GM10248 (cell line): ENCODE data around the gene KRTAP10-7.

ENCODE experiments used
- CTCF ChIA-PET: fragments of 300-600 bp; sonication (Branson Sonifier 250); formaldehyde crosslinking; extraction: SDS; loops from one replicate; lab custom pipeline; 2021; ENCODE audit warnings: antibody characterized with exemption; lab: Yijun Ruan, JAX
- POLR2A ChIA-PET: fragments of 350-650 bp; sonication (Branson Sonifier 250); formaldehyde crosslinking; extraction: SDS; loops from one replicate; lab custom pipeline; 2020; ENCODE audit warnings: antibody characterized with exemption; lab: Yijun Ruan, JAX
- DNase-seq: peaks from one replicate; pipeline ENCODE4 v3.0.0; 2012; ENCODE audit errors: extremely low spot score
- TF ChIP-seq, protein P1 (sequence below): IDR thresholded peaks from 2 replicates; pipeline ENCODE4 v1.5.1; 2012; ENCODE audit warnings: mild to moderate bottlenecking, low read depth; ENCODE audit errors: extremely low read depth, missing control alignments, control extremely low read depth

KRTAP10-7 gene

DNA sequence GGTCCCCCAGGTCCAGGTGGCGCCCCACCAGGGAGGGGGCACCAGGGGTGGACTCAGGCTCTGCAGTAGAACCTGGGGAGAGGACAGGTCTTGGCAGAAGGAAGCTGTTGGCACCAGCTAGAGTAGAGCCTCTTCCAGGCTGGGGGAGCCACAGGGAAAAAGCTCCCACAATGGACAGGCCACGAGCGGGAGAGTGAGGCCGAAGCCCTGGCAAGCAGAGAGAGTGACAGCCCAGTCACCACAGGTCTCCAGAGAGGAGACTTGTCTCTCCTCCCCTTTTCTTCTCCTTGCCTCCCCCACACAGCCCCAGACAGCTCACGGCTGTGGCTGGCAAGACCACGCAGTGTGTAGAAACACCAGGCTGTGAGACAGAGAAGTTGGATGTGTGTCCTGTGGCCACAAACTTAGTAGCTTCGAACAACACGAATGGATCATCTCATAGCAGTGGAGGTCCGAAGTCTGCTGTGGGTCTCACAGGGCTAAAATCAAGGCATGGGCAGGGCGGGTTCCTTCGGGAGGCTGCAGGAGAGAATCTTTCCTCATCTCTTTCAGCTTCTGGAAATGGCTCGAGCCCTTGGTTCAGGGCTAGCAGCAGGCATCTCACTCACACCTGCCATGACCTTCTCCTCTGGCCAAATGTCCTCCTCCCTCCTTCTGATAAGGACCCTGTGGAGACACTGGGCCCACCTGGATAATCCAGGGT, 50.7 kb downstream of the KRTAP10-7 start:
- TF ChIP-seq, protein P1, sequence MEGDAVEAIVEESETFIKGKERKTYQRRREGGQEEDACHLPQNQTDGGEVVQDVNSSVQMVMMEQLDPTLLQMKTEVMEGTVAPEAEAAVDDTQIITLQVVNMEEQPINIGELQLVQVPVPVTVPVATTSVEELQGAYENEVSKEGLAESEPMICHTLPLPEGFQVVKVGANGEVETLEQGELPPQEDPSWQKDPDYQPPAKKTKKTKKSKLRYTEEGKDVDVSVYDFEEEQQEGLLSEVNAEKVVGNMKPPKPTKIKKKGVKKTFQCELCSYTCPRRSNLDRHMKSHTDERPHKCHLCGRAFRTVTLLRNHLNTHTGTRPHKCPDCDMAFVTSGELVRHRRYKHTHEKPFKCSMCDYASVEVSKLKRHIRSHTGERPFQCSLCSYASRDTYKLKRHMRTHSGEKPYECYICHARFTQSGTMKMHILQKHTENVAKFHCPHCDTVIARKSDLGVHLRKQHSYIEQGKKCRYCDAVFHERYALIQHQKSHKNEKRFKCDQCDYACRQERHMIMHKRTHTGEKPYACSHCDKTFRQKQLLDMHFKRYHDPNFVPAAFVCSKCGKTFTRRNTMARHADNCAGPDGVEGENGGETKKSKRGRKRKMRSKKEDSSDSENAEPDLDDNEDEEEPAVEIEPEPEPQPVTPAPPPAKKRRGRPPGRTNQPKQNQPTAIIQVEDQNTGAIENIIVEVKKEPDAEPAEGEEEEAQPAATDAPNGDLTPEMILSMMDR, result no peak
- DNase-seq, result no peak
- ChIA-PET CTCF (no interaction called here), POLR2A (no interaction called here)
